Keratinocyte (primary cell): ENCODE data around the gene RAB3IL1. TPM values are rescaled to one million over a fixed set of nuclear protein-coding genes. Genes with fewer than 3 reads are reported as not detected.

Experiments used
- DNase-seq: peaks from one replicate; pipeline ENCODE4 v3.0.0-alpha.2; 2011; ENCODE audit warnings: low read depth, missing footprints, low spot score
- FAIRE-seq: peaks from 2 replicates; lab custom pipeline; 2011; peaks lifted over from hg19 to GRCh38; lab: Jason Lieb, UNC
- H2AFZ ChIP-seq: 2 replicates; pipeline ENCODE4 v1.6.0; 2012; ENCODE audit warnings: low read length, control low read depth, inconsistent platforms; ENCODE audit not compliant: control insufficient read depth
- H3K27ac ChIP-seq: 2 replicates; pipeline ENCODE4 v1.5.1; 2011; ENCODE audit warnings: low read length; ENCODE audit not compliant: control insufficient read depth, insufficient read depth
- H3K27me3 ChIP-seq: 3 replicates; pipeline ENCODE4 v1.6.0; 2011; ENCODE audit warnings: low read length; ENCODE audit not compliant: control insufficient read depth, insufficient read depth; ENCODE audit errors: extremely low read depth
- H3K36me3 ChIP-seq, 2 experiments: 2 replicates in 1 of 2; 3 replicates in 1 of 2; pipeline ENCODE4 v1.5.1; 2011; ENCODE audit warnings: low read length in 2 of 2, mild to moderate bottlenecking in 1 of 2; ENCODE audit not compliant: control insufficient read depth in 2 of 2, insufficient read depth in 2 of 2; ENCODE audit errors: extremely low read depth in 1 of 2
- H3K4me1 ChIP-seq: 3 replicates; pipeline ENCODE4 v1.5.1; 2011; ENCODE audit warnings: low read length; ENCODE audit not compliant: control insufficient read depth, insufficient read depth; ENCODE audit errors: extremely low read depth
- H3K4me2 ChIP-seq: 3 replicates; pipeline ENCODE4 v1.6.0; 2011; ENCODE audit warnings: low read depth, low read length; ENCODE audit not compliant: control insufficient read depth, insufficient read depth; ENCODE audit errors: extremely low read depth
- H3K4me3 ChIP-seq, 3 experiments: fragments of 200-600 bp in 1 of 3; sonication (generic) in 1 of 3; 2 replicates in 2 of 3; 3 replicates in 1 of 3; pipeline ENCODE4 v1.5.1; 2011 to 2016; ENCODE audit warnings: low read length in 3 of 3, mild to moderate bottlenecking in 3 of 3, control low read depth in 2 of 3, inconsistent platforms in 1 of 3, low read depth in 1 of 3, mixed read lengths in 1 of 3, mixed run types in 1 of 3, moderate library complexity in 1 of 3; ENCODE audit not compliant: control insufficient read depth in 2 of 3, insufficient read depth in 2 of 3; ENCODE audit errors: extremely low read depth in 1 of 3
- H3K79me2 ChIP-seq: 2 replicates; pipeline ENCODE4 v1.6.0; 2012; ENCODE audit warnings: low read length; ENCODE audit not compliant: control insufficient read depth, insufficient read depth
- H3K9ac ChIP-seq: 3 replicates; pipeline ENCODE4 v1.6.0; 2011; ENCODE audit warnings: low read length; ENCODE audit not compliant: control insufficient read depth, insufficient read depth; ENCODE audit errors: extremely low read depth
- H3K9me1 ChIP-seq: 3 replicates; pipeline ENCODE4 v1.6.0; 2011; ENCODE audit warnings: low read length; ENCODE audit not compliant: control insufficient read depth, insufficient read depth; ENCODE audit errors: extremely low read depth
- H3K9me3 ChIP-seq: 2 replicates; pipeline ENCODE4 v1.5.1; 2012; ENCODE audit warnings: low read depth, low read length; ENCODE audit not compliant: control insufficient read depth
- H4K20me1 ChIP-seq: 3 replicates; pipeline ENCODE4 v1.6.0; 2011; ENCODE audit warnings: low read length; ENCODE audit not compliant: control insufficient read depth, insufficient read depth; ENCODE audit errors: extremely low read depth
- EZH2 ChIP-seq: IDR thresholded peaks from one replicate; pipeline ENCODE4 v1.6.1; 2012; ENCODE audit warnings: inconsistent platforms, mild to moderate bottlenecking, low read length, moderate library complexity
- dilution Hi-C: fragments of 300-500 bp; cut with MboI; formaldehyde crosslinking; loops from one replicate; pipeline ENCODE4 v1.7.0; 2020; ENCODE audit warnings: low sequenced_read_pairs; ENCODE audit not compliant: extremely low pct_ligation_motif_present
- polyA plus RNA-seq, 5 experiments: library from polyadenylated mRNA; depleted of rRNA in 3 of 5; stranded (reverse) in 3 of 5; stranded (forward) in 1 of 5; unstranded in 1 of 5; fragments of >200 nt; gene quantifications; 1 replicate in 1 of 5; 2 replicates in 3 of 5; 3 replicates in 1 of 5; pipeline versions ENCODE4 v1.2.1 to v1.2.3, GENCODE V29; 2011 to 2012; ENCODE audit warnings: missing spikeins in 2 of 5, low read depth in 1 of 5, low replicate concordance in 1 of 5
- TF ChIP-seq, protein P1 (sequence below), 3 experiments: IDR thresholded peaks in 1 of 3; conservative IDR thresholded peaks in 1 of 3; optimal IDR thresholded peaks in 1 of 3; 2 replicates in 2 of 3; 3 replicates in 1 of 3; pipeline versions ENCODE3 to v1.5.1; 2011; ENCODE audit warnings: low read length in 3 of 3, mild to moderate bottlenecking in 3 of 3, moderate library complexity in 2 of 3, control low read depth in 1 of 3, inconsistent platforms in 1 of 3; ENCODE audit not compliant: insufficient read depth in 2 of 3; ENCODE audit errors: extremely low read depth in 1 of 3

The RAB3IL1 gene
- polyA plus RNA-seq, 1 donor (not counting 4 experiments of a cell fraction or from before 2014, with no cell fraction given), result 0.31 TPM

GRCh38 chr11:61961570-61962212 lies 44.3 kb upstream of the RAB3IL1 start:
- Histone ChIP-seq H3K4me1 (peaks cover 20% of the 10 kb centered on the region), H3K4me3 (no peak overlapping the region), H3K9me3 (no peaks in the 10 kb centered on the region), H3K27me3 (no peaks in the 10 kb centered on the region), H3K4me2 (no peak overlapping the region), H3K9me1 (no peaks in the 10 kb centered on the region), H3K36me3 (peaks cover 14 to 23% of the 10 kb centered on the region in 2 experiments), H4K20me1 (peaks cover 22% of the 10 kb centered on the region), H3K9ac (no peak overlapping the region), H3K79me2 (peaks cover 12% of the 10 kb centered on the region), H2AFZ (no peak overlapping the region), H3K27ac (no peak overlapping the region)
- DNase-seq (no peak), FAIRE-seq (no peak)
- dilution Hi-C loops, result no loop called here
- TF ChIP-seq, protein P1, sequence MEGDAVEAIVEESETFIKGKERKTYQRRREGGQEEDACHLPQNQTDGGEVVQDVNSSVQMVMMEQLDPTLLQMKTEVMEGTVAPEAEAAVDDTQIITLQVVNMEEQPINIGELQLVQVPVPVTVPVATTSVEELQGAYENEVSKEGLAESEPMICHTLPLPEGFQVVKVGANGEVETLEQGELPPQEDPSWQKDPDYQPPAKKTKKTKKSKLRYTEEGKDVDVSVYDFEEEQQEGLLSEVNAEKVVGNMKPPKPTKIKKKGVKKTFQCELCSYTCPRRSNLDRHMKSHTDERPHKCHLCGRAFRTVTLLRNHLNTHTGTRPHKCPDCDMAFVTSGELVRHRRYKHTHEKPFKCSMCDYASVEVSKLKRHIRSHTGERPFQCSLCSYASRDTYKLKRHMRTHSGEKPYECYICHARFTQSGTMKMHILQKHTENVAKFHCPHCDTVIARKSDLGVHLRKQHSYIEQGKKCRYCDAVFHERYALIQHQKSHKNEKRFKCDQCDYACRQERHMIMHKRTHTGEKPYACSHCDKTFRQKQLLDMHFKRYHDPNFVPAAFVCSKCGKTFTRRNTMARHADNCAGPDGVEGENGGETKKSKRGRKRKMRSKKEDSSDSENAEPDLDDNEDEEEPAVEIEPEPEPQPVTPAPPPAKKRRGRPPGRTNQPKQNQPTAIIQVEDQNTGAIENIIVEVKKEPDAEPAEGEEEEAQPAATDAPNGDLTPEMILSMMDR (optimal IDR thresholded peaks at IDR 0.05 in 1 of 3, IDR thresholded peaks at IDR 0.05 in 1 of 3, conservative IDR thresholded peaks at IDR 0.05 in 1 of 3; ENCODE audit: extremely low read depth in 1 of 3, insufficient read depth in 2 of 3, low read length in 3 of 3), result no peak
- no peak for TF ChIP-seq EZH2

GRCh38 chr11:61960532-61960931 lies 43.2 kb upstream of the RAB3IL1 start:
- DNase-seq (no peak), FAIRE-seq (no peak)
- Histone ChIP-seq H3K27me3 (peaks cover 5% of the 10 kb centered on the region), H2AFZ (no peak overlapping the region), H3K9me1 (no peaks in the 10 kb centered on the region), H3K4me1 (peaks cover 18% of the 10 kb centered on the region), H3K4me3 (no peak overlapping the region), H3K79me2 (peaks cover 2% of the 10 kb centered on the region), H3K27ac (no peak overlapping the region), H4K20me1 (peaks cover 10% of the 10 kb centered on the region), H3K9me3 (no peaks in the 10 kb centered on the region), H3K4me2 (no peak overlapping the region), H3K9ac (no peak overlapping the region), H3K36me3 (peaks cover 11 to 15% of the 10 kb centered on the region in 2 experiments)
- TF ChIP-seq, protein P1 (optimal IDR thresholded peaks at IDR 0.05 in 1 of 3, IDR thresholded peaks at IDR 0.05 in 1 of 3, conservative IDR thresholded peaks at IDR 0.05 in 1 of 3; ENCODE audit: extremely low read depth in 1 of 3, insufficient read depth in 2 of 3, low read length in 3 of 3), result no peak
- no peak for TF ChIP-seq EZH2
- dilution Hi-C loops, result no loop called here
